ENCODE results near the gene MAPK8IP3. TPM values are rescaled to one million over a fixed set of nuclear protein-coding genes. Genes with fewer than 3 reads are reported as not detected.

Gene MAPK8IP3
- polyA plus RNA-seq, 3 donors = 1.1 to 185 (median 2.1) TPM

GRCh38 chr16:1712791-1713261 lies 6.8 kb downstream of the MAPK8IP3 start:
- Mint-ChIP-seq H3K36me3 (peaks cover 15 to 64% of the 10 kb centered on the region in 2 donors), H3K4me1 (peaks cover 49% of the 10 kb centered on the region), H3K27ac (peak overlapping the region in 5 of 7 donors; percentile 24 to 78 (median 38)), H3K27me3 (ENCODE audit: low read depth in 3 of 3) (no peaks in the 10 kb centered on the region), H3K9me3 (peaks cover 0 to 2% (median 0%) of the 10 kb centered on the region in 7 donors), H3K4me3 (peak overlapping the region; percentile 42 to 60)
- intact Hi-C loops (cut with micrococcal nuclease) = no loop called here
- H4K20me1 ChIP-seq (ENCODE audit: insufficient read depth, low read length) = peaks cover 82% of the 10 kb centered on the region
- peak in 2 of 3 donors; percentile 18 to 35 for DNase-seq
- TF ChIP-seq CTCF (IDR thresholded peaks at IDR 0.05) = no peak
- peaks cover 99% of the 10 kb centered on the region for H3K79me2 ChIP-seq (ENCODE audit: insufficient read depth, low read length)
- peak overlapping the region; percentile 25 to 40 for H3K27ac ChIP-seq (ENCODE audit: low read depth in 1 of 2, low read length in 2 of 2)
- H3K36me3 ChIP-seq (replicated peaks in 1 of 2; ENCODE audit: control insufficient read depth in 1 of 2, insufficient read depth in 2 of 2, low read length in 2 of 2) = peaks cover 0 to 41% of the 10 kb centered on the region in 2 donors
- H3K4me1 ChIP-seq (ENCODE audit: control insufficient read depth in 1 of 2, insufficient read depth in 2 of 2, low read length in 2 of 2) = peaks cover 18 to 23% of the 10 kb centered on the region in 2 donors
- no peaks in the 10 kb centered on the region for H3K9me3 ChIP-seq (replicated peaks in 1 of 2; ENCODE audit: control insufficient read depth in 1 of 2, insufficient read depth in 1 of 2, low read length in 2 of 2)
- WGBS (ENCODE audit: insufficient coverage) = 50% methylated on average over 10 of the region's 14 CpGs
- peak overlapping the region; percentile 55 for H3K4me2 ChIP-seq (replicated peaks; ENCODE audit: extremely low read depth, low read length, poor library complexity, severe bottlenecking)
- H2AFZ ChIP-seq (ENCODE audit: insufficient read depth, low read depth, low read length, poor library complexity, severe bottlenecking) = no peak overlapping the region
- H3K27me3 ChIP-seq (ENCODE audit: control insufficient read depth in 2 of 2, insufficient read depth in 2 of 2, low read length in 2 of 2) = no peaks in the 10 kb centered on the region
- peak overlapping the region in 1 of 3 experiments; percentile 16 for H3K4me3 ChIP-seq (replicated peaks in 1 of 3; ENCODE audit: low read depth in 2 of 3, low read length in 3 of 3)
- peak overlapping the region; percentile 1 for H3K9ac ChIP-seq (ENCODE audit: insufficient read depth, low read length, poor library complexity, severe bottlenecking)

- H3K4me1 Mint-ChIP-seq = peaks cover 44% of the 10 kb centered on the region
- H3K4me2 ChIP-seq (replicated peaks; ENCODE audit: extremely low read depth, low read length, poor library complexity, severe bottlenecking) = no peak overlapping the region
- peak overlapping the region in 3 of 7 donors; percentile 32 to 50 (median 38) for H3K27ac Mint-ChIP-seq
- H3K79me2 ChIP-seq (ENCODE audit: insufficient read depth, low read length) = peaks cover 99% of the 10 kb centered on the region
- no peaks in the 10 kb centered on the region for H3K27me3 ChIP-seq (ENCODE audit: control insufficient read depth in 2 of 2, insufficient read depth in 2 of 2, low read length in 2 of 2)
- peaks cover 77% of the 10 kb centered on the region for H4K20me1 ChIP-seq (ENCODE audit: insufficient read depth, low read length)
- H3K27me3 Mint-ChIP-seq (ENCODE audit: low read depth in 3 of 3) = no peaks in the 10 kb centered on the region
- WGBS (ENCODE audit: insufficient coverage) = 66% methylated on average over 4 of the region's 7 CpGs
- H3K9ac ChIP-seq (ENCODE audit: insufficient read depth, low read length, poor library complexity, severe bottlenecking) = no peak overlapping the region
- intact Hi-C loops (cut with micrococcal nuclease) = no loop called here
- no peak overlapping the region for H2AFZ ChIP-seq (ENCODE audit: insufficient read depth, low read depth, low read length, poor library complexity, severe bottlenecking)
- peak overlapping the region in 1 of 2 donors; percentile 25 for H3K27ac ChIP-seq (ENCODE audit: low read depth in 1 of 2, low read length in 2 of 2)
- H3K4me1 ChIP-seq (ENCODE audit: control insufficient read depth in 1 of 2, insufficient read depth in 2 of 2, low read length in 2 of 2) = peaks cover 13 to 18% of the 10 kb centered on the region in 2 donors
- peaks cover 0 to 36% of the 10 kb centered on the region in 2 donors for H3K36me3 ChIP-seq (replicated peaks in 1 of 2; ENCODE audit: control insufficient read depth in 1 of 2, insufficient read depth in 2 of 2, low read length in 2 of 2)
- H3K4me3 Mint-ChIP-seq = no peak overlapping the region
- H3K9me3 ChIP-seq (replicated peaks in 1 of 2; ENCODE audit: control insufficient read depth in 1 of 2, insufficient read depth in 1 of 2, low read length in 2 of 2) = no peaks in the 10 kb centered on the region
- TF ChIP-seq CTCF (IDR thresholded peaks at IDR 0.05) = no peak
- H3K4me3 ChIP-seq (replicated peaks in 1 of 3; ENCODE audit: low read depth in 2 of 3, low read length in 3 of 3) = peak overlapping the region in 1 of 3 experiments; percentile 16
- H3K9me3 Mint-ChIP-seq = peaks cover 0 to 2% (median 0%) of the 10 kb centered on the region in 7 donors
- H3K36me3 Mint-ChIP-seq = peaks cover 13 to 62% of the 10 kb centered on the region in 2 donors
- DNase-seq = no peak
Observed at GRCh38 chr16:1713331-1713730, 7.3 kb downstream of the MAPK8IP3 start.
